NCI-H524 (cell line): ENCODE results near the gene SOBP.
"Not testable (repeated sequence)": the region's sequence is repeated elsewhere in the genome, so short reads cannot be mapped to it uniquely, and the experiment has no call there.

ENCODE experiments used
- DNase-seq, 2 experiments: peaks; one replicate each; lab custom pipeline; 2025; lab: John Stamatoyannopoulos, UW

The SOBP gene

DNA sequence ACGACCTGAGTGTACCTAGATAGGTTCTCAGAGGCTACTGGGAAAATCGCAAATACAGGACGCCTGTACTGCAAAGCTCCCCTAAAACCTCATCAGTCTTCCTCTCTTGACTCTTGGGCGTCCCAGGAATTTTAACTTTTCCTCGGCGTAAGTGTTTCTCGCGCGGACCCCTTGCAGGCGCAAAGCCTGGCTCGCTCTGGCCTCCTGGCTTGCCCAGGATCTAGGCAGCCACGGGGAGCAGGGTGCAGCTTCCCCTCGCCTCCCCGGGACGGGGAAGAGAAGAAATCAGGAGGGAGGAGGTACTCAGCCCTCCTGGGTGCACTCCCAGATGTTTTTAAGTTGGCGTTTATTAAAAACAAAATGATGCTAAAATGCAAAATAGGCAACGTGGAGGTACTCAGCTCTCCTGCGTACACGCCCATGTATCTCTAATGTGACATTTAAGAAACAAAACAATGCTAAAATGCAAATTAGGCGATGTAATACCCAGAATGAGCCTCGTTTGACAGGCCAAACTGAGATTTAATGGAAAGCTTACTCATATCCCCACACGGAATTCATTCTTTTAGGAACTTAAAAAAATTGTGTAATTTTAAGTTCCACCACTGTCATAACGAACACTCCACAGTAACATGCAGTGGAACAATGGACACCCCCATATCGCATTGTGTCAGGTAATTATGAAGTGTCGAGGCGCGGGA lies 1.6 kb upstream of the SOBP start:
- peak in 1 of 2 experiments; percentile 36 for DNase-seq

DNA sequence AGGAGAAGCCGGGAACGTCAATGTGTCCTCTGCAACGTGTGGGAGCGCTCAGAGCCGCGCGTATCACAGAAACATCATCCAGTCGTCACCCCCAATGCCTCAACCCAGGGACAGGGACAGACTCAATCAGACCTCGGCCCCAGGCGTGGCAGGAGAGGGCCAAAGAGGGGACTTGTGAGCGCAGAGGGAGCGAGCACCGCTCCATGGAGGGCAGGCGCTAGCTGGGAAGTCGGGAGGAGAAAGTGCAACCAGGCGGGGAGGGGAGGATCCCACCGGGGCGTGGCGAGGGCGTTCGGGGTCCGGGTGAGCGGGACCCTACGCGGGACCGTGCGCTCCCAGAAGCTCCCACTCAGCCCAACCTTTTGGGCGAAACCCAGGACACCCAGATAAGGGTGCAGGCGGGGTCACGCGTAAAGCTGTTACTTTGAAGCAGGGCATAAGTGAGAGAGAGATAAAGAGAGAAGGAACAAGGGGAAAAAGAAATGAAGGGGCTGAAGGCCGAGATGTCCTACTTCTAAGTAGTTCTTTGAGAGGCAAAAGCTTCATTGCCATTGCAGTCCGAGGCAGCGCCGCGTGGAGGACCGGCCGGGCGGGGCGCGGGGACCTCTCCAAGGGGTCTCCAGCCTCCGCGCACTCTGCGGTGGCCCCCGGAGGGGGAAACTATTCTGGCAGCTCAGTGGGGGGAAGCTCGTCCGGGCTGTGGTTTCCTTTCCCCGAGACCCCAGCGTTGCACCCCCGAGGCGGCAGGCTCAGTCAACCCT lies 862 bp upstream of the SOBP start:
- DNase-seq = peak in 1 of 2 experiments; percentile 65

DNA sequence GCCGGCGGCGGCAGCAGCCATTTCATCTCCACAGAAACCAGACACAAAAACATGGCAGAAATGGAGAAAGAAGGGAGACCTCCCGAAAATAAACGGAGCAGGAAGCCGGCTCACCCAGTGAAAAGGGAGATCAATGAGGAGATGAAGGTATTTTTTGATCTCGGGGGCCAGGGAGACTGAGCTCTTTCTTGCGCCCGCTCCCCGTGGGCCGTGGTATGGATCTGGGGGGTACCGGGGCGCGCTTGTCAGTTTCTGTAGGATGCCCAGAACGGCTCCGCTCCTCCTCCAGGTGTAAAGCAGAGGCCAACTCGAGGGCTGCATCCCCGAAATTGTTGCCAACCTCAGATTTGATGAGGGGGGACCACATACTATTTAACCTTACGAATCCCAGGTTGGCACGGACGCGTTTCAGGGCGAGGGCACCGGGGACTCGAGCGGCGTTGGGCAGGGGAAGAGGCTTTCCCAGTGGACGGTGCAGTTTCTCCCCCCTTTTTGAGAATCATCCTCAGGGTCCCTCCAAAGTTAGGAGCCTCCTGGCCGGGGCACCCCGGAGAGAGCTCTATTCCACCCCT lies 735 bp downstream of the SOBP start:
- DNase-seq = peak in 1 of 2 experiments; percentile 41

DNA sequence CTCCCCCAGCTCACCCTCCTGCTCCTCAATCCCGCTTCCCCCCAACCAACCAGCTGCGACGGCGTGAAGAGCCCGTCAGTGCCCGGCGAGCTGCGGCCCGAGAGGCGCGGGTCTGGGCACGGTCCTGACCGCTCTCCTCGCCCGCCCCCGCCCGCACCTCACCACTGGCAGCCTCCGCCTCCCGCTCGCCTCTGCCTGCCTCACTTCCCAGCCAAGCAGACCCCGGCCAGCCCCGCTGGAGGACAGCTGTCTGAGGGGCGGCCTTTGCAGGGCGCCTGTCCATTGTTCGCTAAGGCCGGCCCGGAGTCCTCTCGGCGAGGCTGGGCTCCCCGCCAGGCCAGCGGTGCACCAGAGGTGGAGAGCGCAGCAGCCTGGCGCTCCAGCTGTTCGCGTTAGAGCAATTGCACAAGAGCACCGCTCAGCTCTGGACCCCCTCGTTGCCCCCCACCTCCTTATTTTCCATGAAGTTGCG lies 1.3 kb downstream of the SOBP start:
- peak in 1 of 2 experiments; percentile 43 for DNase-seq

DNA sequence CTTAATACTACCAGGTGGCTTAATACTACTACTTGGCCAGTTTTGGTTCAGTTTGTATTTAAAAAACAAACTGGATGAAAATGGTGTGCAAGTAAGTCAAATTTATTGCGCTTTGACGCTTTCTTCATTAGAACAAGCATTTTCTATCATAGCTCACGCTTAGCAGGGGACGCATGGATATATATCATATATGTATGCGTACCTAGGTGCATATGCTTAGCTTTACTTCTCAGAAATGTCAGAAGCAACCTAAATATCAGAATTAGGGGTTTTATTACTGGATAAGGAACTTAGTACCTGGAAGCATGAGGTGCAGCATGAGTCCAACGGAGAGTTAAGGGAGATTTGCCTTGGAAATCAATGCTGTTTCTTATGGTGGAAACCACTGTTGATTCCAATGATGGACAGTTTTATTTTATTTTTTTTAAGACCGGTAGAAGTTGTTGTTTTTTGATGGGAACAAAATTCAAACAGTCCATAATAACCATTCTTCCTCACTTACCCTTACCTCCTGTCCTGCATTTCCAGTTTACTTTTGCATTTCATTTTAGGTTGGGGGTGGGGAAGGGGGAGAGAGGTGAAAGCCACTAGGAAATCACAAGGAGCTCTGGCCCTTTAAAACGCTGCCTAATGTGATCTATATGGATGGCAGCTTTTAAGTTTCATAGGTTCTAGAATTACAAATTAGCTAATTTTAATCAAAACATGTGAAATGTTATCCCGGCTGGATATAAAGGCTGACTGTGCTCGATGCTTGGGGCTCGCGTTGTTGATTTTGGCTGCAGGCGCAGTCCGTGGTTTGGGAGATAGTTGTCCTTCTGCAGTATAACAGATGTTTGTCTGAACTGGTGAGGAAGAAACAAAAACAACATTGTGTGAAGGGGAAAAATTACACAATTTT lies 2.1 kb downstream of the SOBP start:
- DNase-seq = peak in 1 of 2 experiments; percentile 7

DNA sequence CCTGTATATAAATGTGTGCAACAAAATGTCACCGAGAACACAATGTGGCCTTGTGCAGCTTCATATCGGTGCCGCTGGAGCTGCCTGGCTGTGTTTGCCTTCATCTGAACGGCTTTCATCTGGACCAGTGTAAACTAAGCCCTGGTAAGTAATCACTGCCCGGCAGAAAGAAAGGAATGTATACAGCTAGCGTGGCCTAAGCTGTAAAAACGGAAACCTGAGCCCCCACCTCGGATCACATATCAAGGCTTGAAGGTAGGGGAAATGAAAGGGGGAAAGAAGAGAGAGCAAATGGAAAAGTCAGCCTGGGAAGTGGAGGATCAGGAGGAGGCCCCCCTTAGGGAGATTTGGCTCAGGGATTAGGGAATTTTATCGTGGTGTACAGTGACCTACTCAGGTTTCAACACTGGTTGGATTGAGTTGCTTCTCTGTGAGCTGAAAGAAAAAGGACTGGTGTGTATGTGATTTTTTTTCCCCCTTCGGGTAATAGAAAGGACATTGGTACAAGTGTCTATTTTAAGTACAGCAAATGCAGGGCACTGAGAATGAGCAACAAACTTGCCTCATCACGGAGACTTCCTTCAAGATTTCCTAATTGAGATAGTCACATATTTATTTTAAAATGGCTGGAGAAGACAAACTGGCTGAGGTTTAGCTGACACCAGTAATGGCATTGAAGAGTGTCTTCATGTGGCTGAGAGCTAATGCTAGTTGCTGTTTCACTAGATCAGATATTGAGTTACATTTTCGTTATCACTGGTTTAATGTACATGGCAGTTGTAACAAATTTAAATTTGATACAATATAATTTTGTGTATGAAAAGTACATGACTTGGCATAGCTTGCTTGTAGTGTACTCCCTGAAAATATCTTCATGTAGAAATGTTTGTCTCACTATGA lies 3.5 kb downstream of the SOBP start:
- DNase-seq = peak; percentile 82 to 91

DNA sequence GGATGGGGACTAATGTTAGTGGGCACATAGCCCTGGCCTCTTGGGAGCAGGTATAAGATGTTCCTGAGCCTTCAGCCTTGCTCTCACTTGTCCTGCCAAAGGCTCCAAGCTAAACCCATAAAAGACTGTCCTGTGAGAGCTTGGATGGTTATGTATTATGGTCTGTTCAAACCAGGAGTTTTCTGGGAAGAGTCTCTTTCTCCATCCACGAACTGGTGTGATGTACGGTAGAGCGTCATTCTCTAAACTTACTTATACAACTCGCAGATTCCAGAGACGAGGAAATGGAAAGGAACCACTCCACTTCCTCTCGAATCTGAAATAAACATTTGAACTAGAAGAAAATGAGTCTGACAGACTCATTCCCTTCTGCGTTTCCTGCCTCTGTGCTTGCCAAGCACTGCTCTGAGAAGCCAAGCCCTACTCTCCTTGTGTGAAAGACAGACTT lies 5.3 kb downstream of the SOBP start:
- DNase-seq = no peak

DNA sequence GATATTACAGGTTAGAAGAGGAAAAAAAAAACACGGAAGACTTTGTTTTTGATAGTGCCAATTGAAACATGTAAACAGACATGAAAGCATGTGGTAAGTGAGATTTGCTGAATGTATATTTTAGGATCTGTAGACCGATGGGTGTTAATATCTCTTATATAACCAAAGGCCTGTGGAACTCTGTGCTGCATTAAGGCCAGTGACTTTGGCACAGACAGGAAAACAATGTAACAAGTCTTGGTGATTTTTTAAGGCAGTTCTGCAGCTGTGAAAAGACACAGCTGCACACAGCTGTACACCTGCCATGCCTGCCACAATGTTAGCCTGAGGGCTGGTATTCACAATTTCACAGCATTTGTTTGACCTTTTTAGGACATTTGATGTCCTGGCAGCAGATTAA lies 6.1 kb downstream of the SOBP start:
- DNase-seq = no peak

DNA sequence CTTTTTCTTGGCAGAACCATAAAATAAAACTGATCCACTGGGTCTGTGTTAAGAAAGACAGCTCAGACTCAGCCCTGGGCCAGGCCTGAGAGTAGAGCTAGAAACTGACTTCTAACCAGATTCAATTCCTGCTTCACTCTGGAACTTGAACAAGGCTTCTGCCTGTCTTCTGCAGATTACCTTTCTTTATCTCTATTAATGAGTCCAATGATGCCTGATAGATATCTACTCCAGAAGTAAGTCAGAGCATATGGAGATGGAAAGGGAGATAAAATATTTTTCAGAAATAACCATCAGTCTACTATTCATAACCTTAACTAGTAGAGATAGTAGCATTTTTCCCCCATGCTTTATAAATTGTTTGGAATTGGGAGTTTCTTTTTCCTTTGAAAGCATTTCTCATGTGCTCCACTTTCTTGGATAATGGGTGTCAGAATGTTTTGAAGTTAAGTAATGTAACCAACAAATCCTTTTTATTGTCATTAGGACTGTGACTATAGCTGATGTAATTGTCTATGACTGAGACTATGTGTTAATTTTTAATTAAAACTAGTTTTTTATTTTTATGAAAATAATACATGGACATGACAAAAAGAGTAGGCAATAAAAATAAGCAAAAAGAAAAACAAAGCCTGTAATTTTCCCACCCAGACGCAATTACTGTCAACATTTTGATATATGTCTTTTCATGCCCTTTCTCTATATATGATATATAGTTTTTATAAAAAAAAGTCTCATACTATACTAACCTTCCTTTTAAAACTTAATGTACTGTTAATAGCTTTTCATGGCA lies 7.2 kb downstream of the SOBP start:
- no peak for DNase-seq

DNA sequence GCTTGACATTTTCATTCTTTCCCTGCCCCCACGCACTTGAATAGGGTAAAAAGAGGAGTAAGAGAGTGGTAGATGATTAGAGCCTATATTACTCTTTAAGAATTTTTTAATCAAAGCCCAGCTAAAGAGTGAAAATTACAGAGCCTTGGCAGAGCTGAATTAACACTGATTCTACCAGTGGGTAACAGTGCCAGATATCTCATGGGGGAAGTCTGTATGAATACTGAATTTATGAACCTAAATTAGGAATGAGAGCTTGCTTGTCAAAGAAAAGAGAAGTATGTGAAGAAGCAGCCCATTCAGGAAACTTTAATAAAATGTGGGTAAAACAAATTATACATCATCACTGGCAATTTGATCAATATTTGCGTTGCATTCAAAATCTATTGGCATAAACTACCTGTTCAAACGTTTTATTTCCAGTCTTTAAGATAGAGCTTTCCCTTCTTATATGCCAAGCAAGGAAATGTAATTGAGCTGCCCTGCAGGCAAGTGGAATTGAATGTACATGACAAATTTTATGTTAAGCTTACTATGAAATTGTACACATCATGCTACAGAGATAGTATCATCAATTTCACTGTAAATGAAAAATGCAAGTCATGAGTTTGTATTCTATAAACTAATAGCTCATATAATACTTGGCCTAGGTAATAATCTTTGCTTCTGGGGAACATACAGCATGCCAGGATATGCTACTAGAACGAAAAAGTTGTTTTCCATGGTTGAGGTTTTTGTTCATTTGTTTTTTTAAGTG lies 14.5 kb downstream of the SOBP start:
- DNase-seq = no peak

DNA sequence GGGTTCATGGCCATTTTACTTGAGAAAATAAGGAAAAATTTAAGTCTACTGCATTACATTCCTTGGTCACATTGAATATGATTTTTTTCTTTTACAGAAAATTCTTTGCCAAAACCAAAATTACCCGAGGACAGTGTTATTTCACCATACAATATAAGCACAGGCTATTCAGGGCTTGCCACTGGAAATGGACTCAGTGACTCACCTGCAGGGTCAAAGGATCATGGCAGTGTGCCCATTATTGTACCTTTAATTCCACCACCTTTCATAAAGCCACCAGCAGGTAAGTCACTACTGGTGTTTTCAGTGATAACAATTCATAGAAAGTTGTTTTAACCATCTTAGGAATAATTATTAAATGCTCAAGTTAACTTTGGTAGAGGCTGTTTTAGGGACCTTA lies 16.2 kb downstream of the SOBP start:
- DNase-seq = no peak

DNA sequence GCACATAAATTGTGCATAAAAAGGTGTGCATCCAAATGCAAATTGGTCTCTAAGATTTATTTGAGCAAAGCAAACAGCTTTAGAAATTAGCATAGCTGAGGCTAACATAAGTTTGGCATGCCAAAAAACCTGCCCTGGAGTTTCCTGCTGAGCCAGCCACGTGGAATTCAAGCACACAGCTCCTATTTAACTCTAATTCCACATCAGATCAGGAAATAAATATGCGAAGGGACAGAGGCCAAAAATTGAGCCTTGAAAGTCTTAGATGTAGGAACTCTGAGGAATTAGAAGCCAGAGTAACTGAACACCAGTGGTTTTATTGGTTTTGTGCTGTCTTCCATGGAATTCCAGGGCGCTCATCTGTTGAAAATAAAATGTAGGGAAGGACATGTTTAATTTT lies 19.6 kb downstream of the SOBP start:
- DNase-seq = no peak

DNA sequence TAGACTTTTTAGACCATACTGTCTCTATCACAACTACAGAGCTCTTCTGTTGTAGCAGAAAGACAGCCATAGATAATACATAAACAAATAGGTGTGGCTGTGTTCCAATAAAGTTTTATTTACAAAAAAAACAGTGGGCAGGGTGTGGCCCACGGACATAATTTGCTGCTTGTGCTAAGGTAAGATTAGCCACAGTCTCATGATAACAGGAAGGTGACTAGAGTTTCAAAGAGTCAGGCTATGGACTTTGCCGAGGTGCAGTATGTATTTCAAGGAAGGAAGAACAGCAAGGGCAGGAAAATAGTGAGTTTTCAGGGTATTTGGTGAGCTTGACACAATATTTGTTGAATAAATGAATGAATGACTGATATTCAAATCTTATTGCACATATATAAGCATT lies 20.2 kb downstream of the SOBP start:
- DNase-seq = no peak

DNA sequence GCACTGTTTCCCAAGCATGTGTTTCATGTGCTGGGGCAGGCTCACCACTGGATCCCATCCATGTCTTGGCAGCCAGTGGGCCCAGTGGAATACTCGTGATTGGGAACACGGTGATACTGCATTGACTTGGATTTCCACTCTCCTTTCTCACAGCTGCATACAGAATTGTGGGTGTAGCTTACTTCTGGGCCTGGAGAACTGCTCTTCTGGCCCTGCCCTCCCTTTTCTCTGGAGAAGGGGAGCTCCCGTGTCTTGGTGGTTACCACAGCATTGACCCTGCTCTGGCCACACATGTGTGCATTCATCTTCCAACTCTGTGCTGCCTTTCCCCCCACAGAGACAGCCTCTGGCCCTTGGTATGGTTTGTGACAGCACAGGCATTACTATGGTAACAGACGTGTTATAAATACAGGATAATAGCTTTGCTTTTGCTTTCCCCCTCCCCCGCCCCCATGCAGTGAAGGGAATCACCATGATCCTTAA lies 21.6 kb downstream of the SOBP start:
- DNase-seq = no peak

DNA sequence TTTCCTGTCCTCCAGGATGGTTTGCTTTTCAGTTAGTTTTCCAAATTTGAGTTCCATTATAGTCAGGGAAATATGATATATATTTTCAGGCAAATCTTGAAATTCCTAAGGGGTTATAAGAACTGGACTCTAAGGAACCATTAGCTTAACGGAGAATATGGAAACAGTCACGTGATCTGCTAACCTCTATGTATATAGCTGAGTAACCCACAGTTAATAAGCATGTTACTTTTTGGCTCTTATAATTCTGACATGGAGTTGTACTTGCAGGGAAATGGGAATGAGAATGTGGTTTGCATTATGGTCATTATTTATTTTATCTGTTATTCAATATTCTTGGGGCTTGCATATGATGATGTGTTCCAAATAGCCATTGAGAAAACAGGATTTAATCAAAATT lies 23.3 kb downstream of the SOBP start:
- no peak for DNase-seq

DNA sequence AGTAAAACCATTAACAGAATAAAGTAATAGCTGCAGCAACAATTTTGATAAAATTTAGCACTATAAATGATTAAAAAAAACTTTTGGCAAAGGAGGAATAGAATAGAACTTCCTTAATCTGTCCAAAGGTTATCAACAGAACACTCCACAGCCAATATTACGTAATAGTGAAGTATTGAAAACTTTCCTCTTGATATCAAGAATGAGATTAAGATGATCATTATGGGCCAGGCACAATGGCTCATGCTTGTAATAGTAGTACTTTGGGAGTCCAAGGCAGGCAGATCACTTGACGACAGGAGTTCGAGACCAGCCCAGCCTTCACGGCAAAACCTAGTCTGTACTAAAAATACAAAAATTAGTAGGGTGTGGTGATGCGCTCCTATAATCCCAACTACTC lies 26.0 kb downstream of the SOBP start:
- DNase-seq = no peak

DNA sequence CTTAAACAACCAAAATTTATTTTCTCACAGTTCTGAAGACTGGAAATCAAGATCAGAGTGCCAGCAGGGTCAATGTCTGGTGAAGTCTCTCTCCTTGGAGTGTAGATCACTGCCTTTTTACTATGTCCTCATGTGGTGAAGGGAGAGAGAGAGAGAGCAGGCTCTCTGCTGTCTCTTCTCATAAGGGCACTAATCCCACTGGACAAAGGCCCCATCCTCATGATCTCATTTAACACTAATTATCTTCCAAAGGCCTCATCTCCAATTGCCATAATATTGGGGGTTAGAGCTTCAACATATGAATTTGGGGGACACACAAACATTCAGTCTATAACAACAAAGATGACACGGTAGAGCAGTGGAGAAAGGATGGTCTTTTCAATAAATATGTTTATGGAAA lies 27.4 kb downstream of the SOBP start:
- DNase-seq = no peak

DNA sequence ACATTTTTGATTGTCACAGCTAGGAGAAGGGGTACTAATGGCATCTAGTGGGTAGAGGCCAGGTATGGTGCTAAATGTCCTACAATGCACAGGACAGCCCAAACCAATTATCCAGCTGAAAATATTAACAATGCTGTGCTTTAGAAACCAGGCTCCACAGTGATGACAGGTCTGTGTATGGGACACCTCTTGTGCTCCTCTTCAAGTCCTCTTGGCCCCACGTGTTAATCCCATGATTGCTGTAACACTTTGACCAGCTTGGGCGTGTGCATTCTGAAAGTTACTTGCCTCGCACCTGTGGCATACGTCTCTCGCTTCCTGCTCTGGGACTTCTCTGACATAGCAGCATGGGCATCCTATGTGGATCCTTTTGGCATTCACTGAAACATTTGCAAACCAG lies 29.3 kb downstream of the SOBP start:
- not testable (repeated sequence) for DNase-seq

DNA sequence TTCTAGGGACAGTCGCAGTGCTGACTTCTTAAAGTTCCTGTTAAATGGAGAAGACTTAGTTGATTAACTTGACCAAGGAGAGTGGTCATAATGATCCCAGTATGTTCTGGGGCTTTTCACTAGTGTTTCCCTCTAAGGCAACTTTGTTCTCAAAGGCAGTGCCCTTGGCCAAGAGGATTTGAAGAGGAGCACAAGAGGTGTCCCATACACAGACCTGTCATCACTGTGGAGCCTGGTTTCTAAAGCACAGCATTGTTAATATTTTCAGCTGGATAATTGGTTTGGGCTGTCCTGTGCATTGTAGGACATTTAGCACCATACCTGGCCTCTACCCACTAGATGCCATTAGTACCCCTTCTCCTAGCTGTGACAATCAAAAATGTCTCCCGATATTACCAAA lies 30.8 kb downstream of the SOBP start:
- not testable (repeated sequence) for DNase-seq
